ENCODE measurements around the gene CAMK2B. TPM values are rescaled to one million over a fixed set of nuclear protein-coding genes. Genes with fewer than 3 reads are reported as not detected.

Gene CAMK2B
- total RNA-seq, 2 donors from 2014 or later = 0.42 to 0.80 TPM

GRCh38 chr7:44336491-44336890, 11.1 kb upstream of the CAMK2B start:
- no peaks in the 10 kb centered on the region for H3K36me3 ChIP-seq
- intact Hi-C loops (cut with DNase I) = no loop called here
- no peaks in the 10 kb centered on the region for H3K27me3 ChIP-seq
- DNase-seq = no peak
- no peaks in the 10 kb centered on the region for H3K4me1 ChIP-seq
- no peak for TF ChIP-seq CTCF (IDR thresholded peaks at IDR 0.05)
- no peaks in the 10 kb centered on the region for H3K9me3 ChIP-seq
- H3K4me3 ChIP-seq = no peak overlapping the region
- H3K9ac ChIP-seq (ENCODE audit: low read depth in 2 of 2, low read length in 2 of 2) = no peak overlapping the region
- H3K27ac ChIP-seq = no peak overlapping the region

GRCh38 chr7:44335184-44335583, 9.8 kb upstream of the CAMK2B start:
- Histone ChIP-seq H3K9ac (ENCODE audit: low read depth in 2 of 2, low read length in 2 of 2) (no peak overlapping the region), H3K36me3 (no peaks in the 10 kb centered on the region), H3K27ac (no peak overlapping the region), H3K4me3 (no peak overlapping the region), H3K27me3 (no peaks in the 10 kb centered on the region), H3K9me3 (no peaks in the 10 kb centered on the region), H3K4me1 (no peaks in the 10 kb centered on the region)
- DNase-seq = no peak
- no peak for TF ChIP-seq CTCF (IDR thresholded peaks at IDR 0.05)
- intact Hi-C loops (cut with DNase I) = no loop called here

- DNase-seq = no peak
- Histone ChIP-seq H3K4me3 (no peak overlapping the region), H3K36me3 (no peaks in the 10 kb centered on the region), H3K9me3 (no peaks in the 10 kb centered on the region), H3K9ac (ENCODE audit: low read depth in 2 of 2, low read length in 2 of 2) (no peak overlapping the region), H3K27me3 (no peaks in the 10 kb centered on the region), H3K27ac (no peak overlapping the region), H3K4me1 (no peaks in the 10 kb centered on the region)
- intact Hi-C loops (cut with DNase I) = no loop called here
- TF ChIP-seq CTCF (IDR thresholded peaks at IDR 0.05) = no peak
These were observed 9.3 kb upstream of the CAMK2B start for GRCh38 chr7:44334734-44335097.

GRCh38 chr7:44333911-44334733, 8.7 kb upstream of the CAMK2B start:
- TF ChIP-seq CTCF (IDR thresholded peaks at IDR 0.05) = no peak

GRCh38 chr7:44331682-44332081, 6.3 kb upstream of the CAMK2B start:
- TF ChIP-seq CTCF (IDR thresholded peaks at IDR 0.05) = no peak
- intact Hi-C loops (cut with DNase I) = no loop called here
- Histone ChIP-seq H3K4me1 (no peaks in the 10 kb centered on the region), H3K27ac (no peak overlapping the region), H3K4me3 (no peak overlapping the region), H3K9me3 (no peaks in the 10 kb centered on the region), H3K27me3 (no peaks in the 10 kb centered on the region), H3K36me3 (no peaks in the 10 kb centered on the region), H3K9ac (ENCODE audit: low read depth in 2 of 2, low read length in 2 of 2) (no peak overlapping the region)
- DNase-seq = no peak

More at GRCh38 chr7:44333911-44334733, 8.7 kb upstream of the CAMK2B start:
- Histone ChIP-seq H3K27me3 (no peaks in the 10 kb centered on the region), H3K27ac (no peak overlapping the region), H3K36me3 (no peaks in the 10 kb centered on the region), H3K4me3 (no peak overlapping the region), H3K4me1 (no peaks in the 10 kb centered on the region), H3K9ac (ENCODE audit: low read depth in 2 of 2, low read length in 2 of 2) (no peak overlapping the region), H3K9me3 (no peaks in the 10 kb centered on the region)
- intact Hi-C loops (cut with DNase I) = no loop called here
- no peak for DNase-seq
